ENCODE results near the gene CELSR2. TPM values are rescaled to one million over a fixed set of nuclear protein-coding genes. Genes with fewer than 3 reads are reported as not detected.

CELSR2 gene
- total RNA-seq, 1 experiment from 2014 or later = 17.1 TPM

DNA sequence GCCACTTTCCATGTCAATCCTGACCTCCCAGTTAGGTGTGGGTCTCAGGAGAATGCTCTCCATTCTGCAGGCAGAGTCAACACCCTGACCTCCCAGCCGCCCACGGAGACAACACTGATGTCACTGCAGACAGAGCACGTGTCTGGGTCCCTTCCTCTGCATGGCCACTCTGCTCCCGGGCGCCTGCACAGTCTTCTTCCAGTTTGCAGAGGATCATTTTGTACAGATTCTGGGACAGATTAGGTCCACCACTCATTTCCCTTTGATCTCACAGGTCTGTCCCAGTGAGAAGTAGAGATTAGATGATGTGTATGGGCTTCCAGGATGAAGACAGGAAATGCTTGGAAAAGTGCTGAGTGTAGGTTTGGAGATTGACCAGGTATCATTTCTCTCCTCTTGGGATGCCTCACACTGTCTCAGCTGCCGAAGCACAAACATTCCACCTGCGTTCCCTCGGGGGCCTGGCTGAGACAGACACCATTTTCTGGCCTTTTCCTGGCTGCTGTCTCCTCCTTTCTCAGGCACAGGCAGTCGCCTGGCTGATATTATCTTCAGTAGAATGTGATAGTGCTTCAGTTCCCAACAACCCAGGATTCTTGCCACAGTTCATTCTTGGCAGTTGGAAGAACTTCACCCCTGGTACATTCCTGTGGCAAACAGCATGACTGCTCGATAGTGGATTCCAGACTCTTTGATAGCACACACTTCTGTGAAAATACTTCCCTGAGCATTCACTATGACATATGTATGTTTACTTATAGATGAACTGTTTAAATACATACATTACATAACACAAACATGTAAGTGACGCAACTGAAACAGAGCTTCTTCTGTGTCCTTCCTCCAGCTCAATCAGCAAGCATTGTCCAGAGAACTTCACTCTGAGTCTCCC, 49.6 kb downstream of the CELSR2 start:
- ChIA-PET RAD21 (ENCODE audit: low non-redundant PET in 1 of 2, low total read pairs in 2 of 2, uncharacterized antibody in 2 of 2, unreplicated experiment in 2 of 2) (no interaction called here), CTCF (no interaction called here), POLR2A (no interaction called here)
- BruUV-seq (replicated peaks) = no TSS peak
- peak overlapping the region; percentile 28 for H3K4me2 ChIP-seq (ENCODE audit: low read length)
- no peak overlapping the region for H3K27ac ChIP-seq (ENCODE audit: low read depth, low read length)
- H3K9me2 ChIP-seq (ENCODE audit: insufficient read depth) = no peaks in the 10 kb centered on the region
- peak overlapping the region; percentile 49 for H2AFZ ChIP-seq (ENCODE audit: low read depth, low read length, poor library complexity, severe bottlenecking)
- no peak overlapping the region for H3K9ac ChIP-seq (ENCODE audit: low read length)
- peaks cover 6 to 13% of the 10 kb centered on the region in 2 experiments; a peak in 3 of 4 replicates for H3K4me1 ChIP-seq (ENCODE audit: control insufficient read depth in 1 of 2, insufficient read depth in 2 of 2, low read length in 2 of 2)
- TF ChIP-seq, protein P1, sequence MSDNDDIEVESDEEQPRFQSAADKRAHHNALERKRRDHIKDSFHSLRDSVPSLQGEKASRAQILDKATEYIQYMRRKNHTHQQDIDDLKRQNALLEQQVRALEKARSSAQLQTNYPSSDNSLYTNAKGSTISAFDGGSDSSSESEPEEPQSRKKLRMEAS (IDR thresholded peaks at IDR 0.05) = no peak
- no peak for TF ChIP-seq CBX3 (IDR thresholded peaks at IDR 0.05; ENCODE audit: low read depth)
- no peak for TF ChIP-seq EZH2 (IDR thresholded peaks at IDR 0.05)
- TF ChIP-seq EGR1 (IDR thresholded peaks at IDR 0.05; ENCODE audit: low read depth) = peak; percentile 39; the same call in 1 of the 2 replicates
- TF ChIP-seq, protein P2, sequence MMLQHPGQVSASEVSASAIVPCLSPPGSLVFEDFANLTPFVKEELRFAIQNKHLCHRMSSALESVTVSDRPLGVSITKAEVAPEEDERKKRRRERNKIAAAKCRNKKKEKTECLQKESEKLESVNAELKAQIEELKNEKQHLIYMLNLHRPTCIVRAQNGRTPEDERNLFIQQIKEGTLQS (IDR thresholded peaks at IDR 0.05) = no peak
- no peak for TF ChIP-seq YY1 (IDR thresholded peaks at IDR 0.05; ENCODE audit: extremely low read depth, insufficient replicate concordance, low read depth, low read length)
- TF ChIP-seq TCF7L2 (IDR thresholded peaks at IDR 0.05; ENCODE audit: borderline replicate concordance, extremely low read depth, insufficient read depth, insufficient read length) = no peak
- TF ChIP-seq JUND (IDR thresholded peaks at IDR 0.05) = no peak
- DNase-seq (ENCODE audit: low read depth, low spot score) (no peak), ATAC-seq (peak; percentile 51; the same call in 1 of the 2 replicates)
- H4K20me1 ChIP-seq (ENCODE audit: insufficient read depth) = no peaks in the 10 kb centered on the region
- no peaks in the 10 kb centered on the region for H3K79me2 ChIP-seq (ENCODE audit: insufficient read depth, low read length)
- H3K27me3 ChIP-seq (ENCODE audit: insufficient read depth, low read length) = peaks cover 4% of the 10 kb centered on the region; the same call in 1 of the 2 replicates
- intact Hi-C loops (cut with micrococcal nuclease) = no loop called here
- H3K36me3 ChIP-seq (ENCODE audit: control insufficient read depth in 1 of 2, insufficient read depth in 2 of 2, low read length in 2 of 2) = no peaks in the 10 kb centered on the region
- no peak overlapping the region for H3K4me3 ChIP-seq (replicated peaks in 1 of 2; ENCODE audit: low read depth in 1 of 2, low read length in 2 of 2)
- H3K9me3 ChIP-seq (ENCODE audit: control insufficient read depth in 1 of 2, insufficient read depth in 1 of 2, low read depth in 1 of 2, low read length in 2 of 2) = no peaks in the 10 kb centered on the region
